Transverse colon (tissue), 4 donors: ENCODE measurements around the gene XRN2. TPM values are rescaled to one million over a fixed set of nuclear protein-coding genes. Genes with fewer than 3 reads are reported as not detected.

Experiments
- DNase-seq: peaks from one replicate; pipeline ENCODE4 v3.0.0-alpha.2; 2019
- H3K27ac ChIP-seq, 4 donors: fragments of 200-600 bp; sonication (generic); 2 replicates each; pipeline ENCODE4 v1.5.1; 2016 to 2018; ENCODE audit warnings: inconsistent platforms in 4 of 4
- H3K27me3 ChIP-seq: fragments of 200-600 bp; sonication (generic); 2 replicates; pipeline ENCODE4 v1.5.1; 2017; ENCODE audit warnings: inconsistent platforms
- H3K36me3 ChIP-seq, 4 donors: fragments of 200-600 bp; sonication (generic); 2 replicates each; pipeline ENCODE4 v1.5.1; 2017 to 2019; ENCODE audit warnings: inconsistent platforms in 4 of 4
- H3K4me1 ChIP-seq, 4 donors: fragments of 200-600 bp; sonication (generic); 2 replicates each; pipeline ENCODE4 v1.5.1; 2017 to 2020; ENCODE audit warnings: inconsistent platforms in 4 of 4
- H3K4me3 ChIP-seq, 4 donors: fragments of 200-600 bp; sonication (generic); 1 replicate in 1 of 4; 2 replicates in 3 of 4; pipeline versions ENCODE4 v1.5.1 to v1.6.1; 2017 to 2019; ENCODE audit warnings: inconsistent platforms in 4 of 4
- H3K9me3 ChIP-seq, 2 donors: fragments of 200-600 bp; sonication (generic); 2 replicates each; pipeline ENCODE4 v1.5.1; 2017 to 2019; ENCODE audit warnings: inconsistent platforms in 2 of 2
- CTCF ChIP-seq, 5 experiments: fragments of 200-600 bp in 3 of 5; fragments of 450-650 bp in 2 of 5; sonication (generic) in 3 of 5; IDR thresholded peaks; 1 replicate in 2 of 5; 2 replicates in 3 of 5; pipeline ENCODE4 v1.5.1; 2016 to 2017; ENCODE audit warnings: antibody characterized with exemption in 5 of 5, inconsistent platforms in 3 of 5, mild to moderate bottlenecking in 2 of 5, moderate library complexity in 1 of 5
- EP300 ChIP-seq: sonication (generic); formaldehyde crosslinking; IDR thresholded peaks from one replicate; pipeline ENCODE4 v1.6.1; 2017; ENCODE audit warnings: antibody characterized with exemption, low read depth
- POLR2A ChIP-seq: fragments of 450-650 bp; IDR thresholded peaks from one replicate; pipeline ENCODE4 v1.6.1; 2016; ENCODE audit warnings: antibody characterized with exemption, mild to moderate bottlenecking, moderate library complexity
- POLR2AphosphoS5 ChIP-seq, 3 donors: sonication (generic); formaldehyde crosslinking; IDR thresholded peaks; one replicate each; pipeline ENCODE4 v1.6.1; 2016; ENCODE audit warnings: antibody characterized with exemption in 3 of 3
- WGBS, 2 donors: methylation state at CpG; one replicate each; pipeline ENCODE4 v1.1.5; 2018; ENCODE audit warnings: low coverage in 1 of 2; 5-methylcytosine and 5-hydroxymethylcytosine counted together
- in situ Hi-C, 4 donors: fragments of 200-750 bp; cut with MboI; loops; one replicate each; pipeline versions ENCODE4 v1.15.0 to v1.15.1; 2017; ENCODE audit warnings: low sequenced_read_pairs in 3 of 4, low pct_ligation_motif_present in 1 of 4, low pct_unique_long_range_greater_than_20kb in 1 of 4
- intact Hi-C: fragments of 100-400 bp; cut with DNase I; formaldehyde crosslinking; loops from one replicate; pipeline ENCODE4 v1.15.1; 2023; ENCODE audit warnings: low total_unique reads
- total RNA-seq, 4 donors: library from RNA; depleted of rRNA; stranded (reverse); fragments of >200 nt; gene quantifications; one replicate each; pipeline ENCODE4 v1.1.0, GENCODE V29; 2016

Gene XRN2
- total RNA-seq, 4 donors from 2014 or later, result 16.1 to 46.4 (median 30.3) TPM

GRCh38 chr20:21433329-21433890, 130.3 kb downstream of the XRN2 start:
- Histone ChIP-seq H3K9me3 (no peaks in the 10 kb centered on the region), H3K4me1 (no peaks in the 10 kb centered on the region), H3K4me3 (no peak overlapping the region), H3K36me3 (no peaks in the 10 kb centered on the region), H3K27me3 (peaks cover 25% of the 10 kb centered on the region), H3K27ac (no peak overlapping the region)
- in situ Hi-C loops, result no loop called here
- intact Hi-C loops, result no loop called here
- WGBS, 2 donors, result 88 to 100% methylated on average over 2 of the region's 2 CpGs
- DNase-seq, result no peak
- TF ChIP-seq EP300, result no peak
- TF ChIP-seq POLR2AphosphoS5 (IDR thresholded peaks at IDR 0.05), result no peak
- TF ChIP-seq CTCF (IDR thresholded peaks at IDR 0.05), result no peak
- no peak for TF ChIP-seq POLR2A

- no peaks in the 10 kb centered on the region for H3K36me3 ChIP-seq
- DNase-seq, result no peak
- TF ChIP-seq POLR2AphosphoS5 (IDR thresholded peaks at IDR 0.05), result no peak
- TF ChIP-seq CTCF (IDR thresholded peaks at IDR 0.05), result no peak
- TF ChIP-seq POLR2A, result no peak
- TF ChIP-seq EP300, result no peak
- peaks cover 25% of the 10 kb centered on the region for H3K27me3 ChIP-seq
- H3K27ac ChIP-seq, result no peak overlapping the region
- in situ Hi-C loops, result no loop called here
- no peaks in the 10 kb centered on the region for H3K4me1 ChIP-seq
- whole genome bisulfite sequencing, 2 donors, result 32% methylated on average over 3 of the region's 3 CpGs; no CpG with 5 or more reads in 1 of the 2 donors
- no peaks in the 10 kb centered on the region for H3K9me3 ChIP-seq
- intact Hi-C loops, result no loop called here
- H3K4me3 ChIP-seq, result no peak overlapping the region
Observed at GRCh38 chr20:21435576-21435975, 132.4 kb downstream of the XRN2 start.

- in situ Hi-C loops, result no loop called here
- no peaks in the 10 kb centered on the region for H3K9me3 ChIP-seq
- no peak for DNase-seq
- H3K36me3 ChIP-seq, result no peaks in the 10 kb centered on the region
- intact Hi-C loops, result no loop called here
- TF ChIP-seq POLR2AphosphoS5 (IDR thresholded peaks at IDR 0.05) (no peak), EP300 (no peak)
- H3K4me3 ChIP-seq, result no peak overlapping the region
- H3K4me1 ChIP-seq, result no peaks in the 10 kb centered on the region
- H3K27ac ChIP-seq, result no peak overlapping the region
- H3K27me3 ChIP-seq, result peaks cover 28% of the 10 kb centered on the region
- 53 to 69% methylated on average over 4 of the region's 4 CpGs for WGBS, 2 donors
Observed at GRCh38 chr20:21436205-21436604, 133.1 kb downstream of the XRN2 start.

GRCh38 chr20:21437248-21437647, 134.1 kb downstream of the XRN2 start:
- intact Hi-C loops (no loop called here), in situ Hi-C loops (no loop called here)
- H3K27ac ChIP-seq, result no peak overlapping the region
- no peaks in the 10 kb centered on the region for H3K4me1 ChIP-seq
- TF ChIP-seq POLR2A (no peak), CTCF (IDR thresholded peaks at IDR 0.05) (no peak), POLR2AphosphoS5 (IDR thresholded peaks at IDR 0.05) (no peak), EP300 (no peak)
- no peak overlapping the region for H3K4me3 ChIP-seq
- WGBS, 2 donors, result 83 to 91% methylated on average over 1 of the region's 1 CpG
- peaks cover 33% of the 10 kb centered on the region for H3K27me3 ChIP-seq
- no peak for DNase-seq
- H3K36me3 ChIP-seq, result no peaks in the 10 kb centered on the region
- H3K9me3 ChIP-seq, result no peaks in the 10 kb centered on the region

GRCh38 chr20:21437816-21438215, 134.7 kb downstream of the XRN2 start:
- in situ Hi-C loops (no loop called here), intact Hi-C loops (no loop called here)
- Histone ChIP-seq H3K27me3 (peaks cover 33% of the 10 kb centered on the region), H3K27ac (no peak overlapping the region), H3K4me1 (no peaks in the 10 kb centered on the region), H3K36me3 (no peaks in the 10 kb centered on the region), H3K4me3 (no peak overlapping the region), H3K9me3 (no peaks in the 10 kb centered on the region)
- TF ChIP-seq EP300 (no peak), CTCF (IDR thresholded peaks at IDR 0.05) (no peak), POLR2A (no peak), POLR2AphosphoS5 (IDR thresholded peaks at IDR 0.05) (no peak)
- DNase-seq, result no peak
- 75 to 78% methylated on average over 2 of the region's 2 CpGs for WGBS, 2 donors
